Liver (tissue), 9 donors: ENCODE measurements around the gene DOCK11. TPM values are rescaled to one million over a fixed set of nuclear protein-coding genes. Genes with fewer than 3 reads are reported as not detected.

Experiments
- DNase-seq: peaks from one replicate; pipeline ENCODE4 v3.0.0-alpha.2; 2017; ENCODE audit warnings: low spot score
- H3K27ac ChIP-seq, 2 donors: one replicate each; pipeline ENCODE4 v1.7.0; 2013; ENCODE audit warnings: inconsistent platforms in 2 of 2, low read length in 2 of 2, control low read depth in 1 of 2, low read depth in 1 of 2, mild to moderate bottlenecking in 1 of 2
- H3K27me3 ChIP-seq, 4 donors: one replicate each; pipeline versions ENCODE4 v1.6.1 to v1.7.0; 2013; ENCODE audit warnings: low read length in 3 of 4, inconsistent platforms in 1 of 4, mild to moderate bottlenecking in 1 of 4, moderate library complexity in 1 of 4; ENCODE audit not compliant: control insufficient read depth in 4 of 4, insufficient read depth in 4 of 4
- H3K36me3 ChIP-seq, 4 donors: one replicate each; pipeline versions ENCODE4 v1.6.1 to v1.7.0; 2013; ENCODE audit warnings: low read length in 3 of 4, mild to moderate bottlenecking in 3 of 4, low read depth in 1 of 4, moderate library complexity in 1 of 4; ENCODE audit not compliant: control insufficient read depth in 4 of 4, insufficient read depth in 3 of 4
- H3K4me1 ChIP-seq, 4 donors: one replicate each; pipeline versions ENCODE4 v1.6.1 to v1.7.0; 2013; ENCODE audit warnings: low read length in 3 of 4, mild to moderate bottlenecking in 3 of 4, moderate library complexity in 1 of 4; ENCODE audit not compliant: control insufficient read depth in 4 of 4, insufficient read depth in 4 of 4
- H3K4me3 ChIP-seq, 3 donors: one replicate each; pipeline versions ENCODE4 v1.6.1 to v1.7.0; 2013; ENCODE audit warnings: low read length in 3 of 3, control low read depth in 1 of 3, low read depth in 1 of 3, mild to moderate bottlenecking in 1 of 3
- H3K9ac ChIP-seq, 2 donors: one replicate each; pipeline ENCODE4 v1.7.0; 2013; ENCODE audit warnings: low read length in 2 of 2, mild to moderate bottlenecking in 2 of 2, moderate library complexity in 2 of 2, control low read depth in 1 of 2, low read depth in 1 of 2
- H3K9me3 ChIP-seq, 4 donors: one replicate each; pipeline versions ENCODE4 v1.6.1 to v1.7.0; 2013; ENCODE audit warnings: low read length in 3 of 4; ENCODE audit not compliant: control insufficient read depth in 4 of 4
- ATF3 ChIP-seq: IDR thresholded peaks from 2 replicates; pipeline ENCODE4 v1.6.1; 2016; ENCODE audit warnings: antibody characterized with exemption
- CTCF ChIP-seq: fragments of 150-350 bp; IDR thresholded peaks from 2 replicates; pipeline ENCODE4 v1.5.1; 2017; ENCODE audit warnings: improper control_type of control experiment, low read depth, low read length; ENCODE audit not compliant: missing input control
- EGR1 ChIP-seq, 2 donors: IDR thresholded peaks; 2 replicates each; pipeline ENCODE4 v1.6.1; 2016 to 2018; ENCODE audit warnings: antibody characterized with exemption in 2 of 2, low read depth in 2 of 2
- FOXA1 ChIP-seq: IDR thresholded peaks from 2 replicates; pipeline ENCODE4 v1.6.1; 2016; ENCODE audit warnings: antibody characterized with exemption
- FOXA2 ChIP-seq: IDR thresholded peaks from 2 replicates; pipeline ENCODE4 v1.6.1; 2016; ENCODE audit warnings: antibody characterized with exemption
- GABPA ChIP-seq, 2 donors: IDR thresholded peaks in 1 of 2; conservative IDR thresholded peaks in 1 of 2; 2 replicates each; pipeline ENCODE4 v1.6.1; 2016; ENCODE audit warnings: antibody characterized with exemption in 2 of 2, mild to moderate bottlenecking in 1 of 2, moderate library complexity in 1 of 2
- HNF4A ChIP-seq, 2 donors: conservative IDR thresholded peaks; 2 replicates each; pipeline ENCODE4 v1.6.1; 2016; ENCODE audit warnings: antibody characterized with exemption in 2 of 2, mild to moderate bottlenecking in 2 of 2
- HNF4G ChIP-seq: IDR thresholded peaks from 2 replicates; pipeline ENCODE4 v1.6.1; 2016; ENCODE audit warnings: antibody characterized with exemption
- JUND ChIP-seq, 2 donors: IDR thresholded peaks; 2 replicates each; pipeline ENCODE4 v1.6.1; 2016; ENCODE audit warnings: antibody characterized with exemption in 2 of 2
- MAX ChIP-seq: IDR thresholded peaks from 2 replicates; pipeline ENCODE4 v1.6.1; 2016; ENCODE audit warnings: antibody characterized with exemption
- NR2F2 ChIP-seq: IDR thresholded peaks from 2 replicates; pipeline ENCODE4 v1.6.1; 2016; ENCODE audit warnings: antibody characterized with exemption
- RAD21 ChIP-seq, 2 donors: IDR thresholded peaks; 2 replicates each; pipeline ENCODE4 v1.6.1; 2016; ENCODE audit warnings: antibody characterized with exemption in 2 of 2, mild to moderate bottlenecking in 2 of 2
- REST ChIP-seq: IDR thresholded peaks from 2 replicates; pipeline ENCODE4 v1.6.1; 2016; ENCODE audit warnings: antibody characterized with exemption, mild to moderate bottlenecking
- RXRA ChIP-seq, 2 donors: IDR thresholded peaks; 2 replicates each; pipeline ENCODE4 v1.6.1; 2017 to 2018; ENCODE audit warnings: antibody characterized with exemption in 2 of 2, mild to moderate bottlenecking in 1 of 2
- SP1 ChIP-seq: IDR thresholded peaks from 2 replicates; pipeline ENCODE4 v1.6.1; 2018; ENCODE audit warnings: antibody characterized with exemption, mild to moderate bottlenecking
- TAF1 ChIP-seq: conservative IDR thresholded peaks from 2 replicates; pipeline ENCODE4 v1.6.1; 2016; ENCODE audit warnings: antibody characterized with exemption, mild to moderate bottlenecking
- YY1 ChIP-seq: IDR thresholded peaks from 2 replicates; pipeline ENCODE4 v1.6.1; 2016; ENCODE audit warnings: antibody characterized with exemption, mild to moderate bottlenecking
- ZBTB33 ChIP-seq: IDR thresholded peaks from 2 replicates; pipeline ENCODE4 v1.6.1; 2016; ENCODE audit warnings: antibody characterized with exemption
- WGBS: extraction: QIAGEN DNeasy Blood & Tissue Kit; methylation state at CpG from one replicate; pipeline ENCODE4 v1.1.7; 2013; 5-methylcytosine and 5-hydroxymethylcytosine counted together
- polyA plus RNA-seq, 2 donors: library from polyadenylated mRNA; stranded (reverse) in 1 of 2; unstranded in 1 of 2; fragments of 200-250 nt in 1 of 2; fragments of >200 nt in 1 of 2; fragmentation: Nextera tagmentation in 1 of 2; extraction: Ambion mirVana in 1 of 2; gene quantifications; one replicate each; pipeline versions ENCODE4 v1.2.1 to v1.2.3, GENCODE V29; 2013 to 2015
- total RNA-seq, 2 donors: library from RNA; depleted of rRNA; stranded (reverse); fragments of >200 nt; gene quantifications; one replicate each; pipeline ENCODE4 v1.2.3, GENCODE V29; 2014
- donor health status: healthy.
- donor health status: healthy.
- donor health status: healthy.
- donor health status: healthy.
- donor health status: healthy.

DOCK11 gene
- total and polyA plus RNA-seq, 4 donors = 1.3 to 9.3 (median 3.7) TPM

- Histone ChIP-seq H3K4me3 (no peak overlapping the region), H3K36me3 (no peaks in the 10 kb centered on the region), H3K9ac (no peak overlapping the region), H3K27me3 (no peaks in the 10 kb centered on the region), H3K9me3 (no peaks in the 10 kb centered on the region), H3K27ac (no peak overlapping the region), H3K4me1 (no peaks in the 10 kb centered on the region)
- TF ChIP-seq FOXA1 (no peak), ATF3 (no peak), YY1 (no peak), EGR1 (IDR thresholded peaks at IDR 0.05; ENCODE audit: low read depth in 2 of 2) (no peak), SP1 (no peak), CTCF (no peak), HNF4G (no peak), GABPA (IDR thresholded peaks at IDR 0.05 in 1 of 2, conservative IDR thresholded peaks at IDR 0.05 in 1 of 2) (no peak)
- DNase-seq = no peak
- 69% methylated on average over 3 of the region's 3 CpGs for WGBS
These were observed 97.8 kb downstream of the DOCK11 start for GRCh38 chrX:118593407-118593806.

- no peaks in the 10 kb centered on the region for H3K27me3 ChIP-seq
- 96% methylated on average over 4 of the region's 4 CpGs for WGBS
- H3K4me1 ChIP-seq = no peaks in the 10 kb centered on the region
- no peak overlapping the region for H3K27ac ChIP-seq
- H3K36me3 ChIP-seq = no peaks in the 10 kb centered on the region
- no peak for DNase-seq
- TF ChIP-seq REST = no peak
- TF ChIP-seq TAF1 = no peak
- no peak for TF ChIP-seq MAX
- no peak for TF ChIP-seq HNF4G
- TF ChIP-seq CTCF = no peak
- no peak for TF ChIP-seq HNF4A (conservative IDR thresholded peaks at IDR 0.05)
- TF ChIP-seq RXRA (IDR thresholded peaks at IDR 0.05) = no peak
- TF ChIP-seq YY1 = no peak
- no peak for TF ChIP-seq EGR1 (IDR thresholded peaks at IDR 0.05; ENCODE audit: low read depth in 2 of 2)
- no peak for TF ChIP-seq JUND (IDR thresholded peaks at IDR 0.05)
- TF ChIP-seq FOXA2 = no peak
- no peak for TF ChIP-seq NR2F2
- no peak for TF ChIP-seq FOXA1
- no peak for TF ChIP-seq RAD21 (IDR thresholded peaks at IDR 0.05)
- no peak for TF ChIP-seq ZBTB33
- no peak for TF ChIP-seq ATF3
- TF ChIP-seq GABPA (IDR thresholded peaks at IDR 0.05 in 1 of 2, conservative IDR thresholded peaks at IDR 0.05 in 1 of 2) = no peak
- TF ChIP-seq SP1 = no peak
- no peak overlapping the region for H3K9ac ChIP-seq
- no peaks in the 10 kb centered on the region for H3K9me3 ChIP-seq
- H3K4me3 ChIP-seq = no peak overlapping the region
These were observed 99.2 kb downstream of the DOCK11 start for GRCh38 chrX:118594697-118595420.
